ENCODE measurements around the gene SLC16A13.

The SLC16A13 gene

GRCh38 chr17:7004398-7005253 lies 31.2 kb upstream of the SLC16A13 start:
- H3K4me1 Mint-ChIP-seq: peaks cover 44% of the 10 kb centered on the region
- H3K9me3 Mint-ChIP-seq: no peaks in the 10 kb centered on the region
- H3K4me3 Mint-ChIP-seq: no peak overlapping the region
- H3K27ac Mint-ChIP-seq: no peak overlapping the region
- no peaks in the 10 kb centered on the region for H3K27me3 Mint-ChIP-seq
- peaks cover 55% of the 10 kb centered on the region for H3K36me3 Mint-ChIP-seq
- ATAC-seq: peak; percentile 85

- Mint-ChIP-seq H3K27ac (no peak overlapping the region), H3K4me1 (peaks cover 55% of the 10 kb centered on the region), H3K36me3 (peaks cover 51% of the 10 kb centered on the region), H3K4me3 (no peak overlapping the region), H3K27me3 (no peaks in the 10 kb centered on the region), H3K9me3 (no peaks in the 10 kb centered on the region)
- ATAC-seq: no peak
These were observed 30.1 kb upstream of the SLC16A13 start for GRCh38 chr17:7005716-7006115.

GRCh38 chr17:7007143-7007542 lies 28.7 kb upstream of the SLC16A13 start:
- Mint-ChIP-seq H3K9me3 (no peaks in the 10 kb centered on the region), H3K4me3 (no peak overlapping the region), H3K4me1 (peaks cover 49% of the 10 kb centered on the region), H3K36me3 (peaks cover 37% of the 10 kb centered on the region), H3K27me3 (no peaks in the 10 kb centered on the region), H3K27ac (peak overlapping the region; percentile 4)
- ATAC-seq: no peak

- no peaks in the 10 kb centered on the region for H3K27me3 Mint-ChIP-seq
- peaks cover 53% of the 10 kb centered on the region for H3K4me1 Mint-ChIP-seq
- no peak for ATAC-seq
- H3K9me3 Mint-ChIP-seq: no peaks in the 10 kb centered on the region
- peak overlapping the region; percentile 94 for H3K4me3 Mint-ChIP-seq
- H3K36me3 Mint-ChIP-seq: peaks cover 30% of the 10 kb centered on the region
- H3K27ac Mint-ChIP-seq: peak overlapping the region; percentile 49
These were observed 25.3 kb upstream of the SLC16A13 start for GRCh38 chr17:7010523-7010922.

- H3K27me3 Mint-ChIP-seq: no peaks in the 10 kb centered on the region
- H3K4me1 Mint-ChIP-seq: peaks cover 60% of the 10 kb centered on the region
- H3K27ac Mint-ChIP-seq: peak overlapping the region; percentile 99
- no peaks in the 10 kb centered on the region for H3K9me3 Mint-ChIP-seq
- no peak for ATAC-seq
- H3K4me3 Mint-ChIP-seq: peak overlapping the region; percentile 94
- H3K36me3 Mint-ChIP-seq: peaks cover 30% of the 10 kb centered on the region
These were observed 24.4 kb upstream of the SLC16A13 start for GRCh38 chr17:7011415-7011814.

GRCh38 chr17:7011942-7012254 lies 23.9 kb upstream of the SLC16A13 start:
- H3K27ac Mint-ChIP-seq: peak overlapping the region; percentile 99
- H3K36me3 Mint-ChIP-seq: peaks cover 31% of the 10 kb centered on the region
- H3K4me3 Mint-ChIP-seq: peak overlapping the region; percentile 94
- H3K27me3 Mint-ChIP-seq: no peaks in the 10 kb centered on the region
- no peak for ATAC-seq
- no peaks in the 10 kb centered on the region for H3K9me3 Mint-ChIP-seq
- peaks cover 60% of the 10 kb centered on the region for H3K4me1 Mint-ChIP-seq

- no peaks in the 10 kb centered on the region for H3K9me3 Mint-ChIP-seq
- peaks cover 27% of the 10 kb centered on the region for H3K36me3 Mint-ChIP-seq
- H3K27ac Mint-ChIP-seq: peak overlapping the region; percentile 99
- peaks cover 62% of the 10 kb centered on the region for H3K4me1 Mint-ChIP-seq
- H3K27me3 Mint-ChIP-seq: no peaks in the 10 kb centered on the region
- ATAC-seq: peak; percentile 94
- H3K4me3 Mint-ChIP-seq: peak overlapping the region; percentile 94
These were observed 21.4 kb upstream of the SLC16A13 start for GRCh38 chr17:7014261-7014994.

- Mint-ChIP-seq H3K9me3 (no peaks in the 10 kb centered on the region), H3K27me3 (no peaks in the 10 kb centered on the region), H3K36me3 (peaks cover 20% of the 10 kb centered on the region), H3K4me1 (peaks cover 58% of the 10 kb centered on the region), H3K4me3 (peak overlapping the region; percentile 94), H3K27ac (peak overlapping the region; percentile 99)
- peak; percentile 46 for ATAC-seq
These were observed 20.5 kb upstream of the SLC16A13 start for GRCh38 chr17:7014995-7015958.

GRCh38 chr17:7016418-7016817 lies 19.4 kb upstream of the SLC16A13 start:
- Mint-ChIP-seq H3K4me1 (peaks cover 59% of the 10 kb centered on the region), H3K36me3 (peaks cover 20% of the 10 kb centered on the region), H3K9me3 (no peaks in the 10 kb centered on the region), H3K27me3 (no peaks in the 10 kb centered on the region), H3K4me3 (peak overlapping the region; percentile 53), H3K27ac (peak overlapping the region; percentile 99)
- ATAC-seq: no peak

- Mint-ChIP-seq H3K4me3 (peak overlapping the region; percentile 11), H3K4me1 (peaks cover 66% of the 10 kb centered on the region), H3K27ac (peak overlapping the region; percentile 99), H3K36me3 (peaks cover 20% of the 10 kb centered on the region), H3K9me3 (no peaks in the 10 kb centered on the region), H3K27me3 (no peaks in the 10 kb centered on the region)
- no peak for ATAC-seq
These were observed 18.7 kb upstream of the SLC16A13 start for GRCh38 chr17:7016886-7017826.

- ATAC-seq: no peak
These were observed 18.0 kb upstream of the SLC16A13 start for GRCh38 chr17:7017827-7018200.

GRCh38 chr17:7018331-7018964 lies 17.4 kb upstream of the SLC16A13 start:
- peak overlapping the region; percentile 99 for H3K27ac Mint-ChIP-seq
- peaks cover 20% of the 10 kb centered on the region for H3K36me3 Mint-ChIP-seq
- no peaks in the 10 kb centered on the region for H3K27me3 Mint-ChIP-seq
- ATAC-seq: no peak
- H3K4me1 Mint-ChIP-seq: peaks cover 76% of the 10 kb centered on the region
- no peak overlapping the region for H3K4me3 Mint-ChIP-seq
- no peaks in the 10 kb centered on the region for H3K9me3 Mint-ChIP-seq

More at GRCh38 chr17:7017827-7018200, 18.0 kb upstream of the SLC16A13 start:
- peaks cover 73% of the 10 kb centered on the region for H3K4me1 Mint-ChIP-seq
- peak overlapping the region; percentile 99 for H3K27ac Mint-ChIP-seq
- no peaks in the 10 kb centered on the region for H3K9me3 Mint-ChIP-seq
- H3K36me3 Mint-ChIP-seq: peaks cover 20% of the 10 kb centered on the region
- H3K27me3 Mint-ChIP-seq: no peaks in the 10 kb centered on the region
- H3K4me3 Mint-ChIP-seq: no peak overlapping the region

- no peak overlapping the region for H3K4me3 Mint-ChIP-seq
- H3K9me3 Mint-ChIP-seq: no peaks in the 10 kb centered on the region
- H3K27me3 Mint-ChIP-seq: no peaks in the 10 kb centered on the region
- H3K27ac Mint-ChIP-seq: peak overlapping the region; percentile 90
- H3K4me1 Mint-ChIP-seq: peaks cover 70% of the 10 kb centered on the region
- no peak for ATAC-seq
- H3K36me3 Mint-ChIP-seq: peaks cover 14% of the 10 kb centered on the region
These were observed 16.4 kb upstream of the SLC16A13 start for GRCh38 chr17:7019367-7019766.
